ENCODE measurements around the gene DUSP18. TPM values are rescaled to one million over a fixed set of nuclear protein-coding genes. Genes with fewer than 3 reads are reported as not detected.
"Not testable (repeated sequence)": the region's sequence is repeated elsewhere in the genome, so short reads cannot be mapped to it uniquely, and the experiment has no call there.

The DUSP18 gene
- polyA plus RNA-seq, 1 donor = 4.2 TPM

DNA sequence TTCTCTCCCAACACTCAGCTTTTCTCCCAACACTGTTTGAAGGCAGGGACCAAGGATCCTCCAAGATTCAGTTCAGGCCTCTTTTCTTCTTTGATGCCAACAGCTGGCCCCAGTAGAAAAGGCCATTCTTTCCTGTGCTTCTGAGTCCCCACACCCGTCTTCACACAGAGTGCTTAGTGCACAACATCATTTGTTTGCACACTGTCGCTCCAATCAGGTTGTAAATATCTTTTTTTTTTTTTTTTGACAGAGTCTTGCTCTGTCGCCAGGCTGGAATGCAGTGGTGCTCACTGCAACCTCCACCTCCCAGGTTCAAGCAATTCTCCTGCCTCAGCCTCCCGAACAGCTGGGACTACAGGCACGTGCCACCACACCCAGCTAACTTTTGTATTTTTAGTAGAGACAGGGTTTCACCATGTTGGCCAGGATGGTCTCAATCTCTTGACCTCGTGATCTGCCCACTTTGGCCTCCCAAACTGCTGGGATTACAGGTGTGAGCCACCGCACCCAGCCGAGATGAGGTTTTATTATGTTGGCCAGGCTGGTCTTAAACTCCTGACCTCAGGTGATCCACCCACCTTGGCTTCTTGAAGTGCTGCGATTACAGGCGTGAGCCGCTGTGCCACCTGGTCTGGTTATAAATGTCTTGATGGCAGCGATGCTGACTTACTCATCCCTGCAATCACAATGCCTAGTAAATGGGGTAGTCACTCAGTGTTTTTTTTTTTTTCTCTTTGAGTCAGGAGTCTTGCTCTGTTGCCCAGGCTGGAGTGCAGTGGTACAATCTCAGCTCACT lies 12.4 kb upstream of the DUSP18 start:
- DNase-seq (ENCODE audit: low read depth) = not testable (repeated sequence)

DNA sequence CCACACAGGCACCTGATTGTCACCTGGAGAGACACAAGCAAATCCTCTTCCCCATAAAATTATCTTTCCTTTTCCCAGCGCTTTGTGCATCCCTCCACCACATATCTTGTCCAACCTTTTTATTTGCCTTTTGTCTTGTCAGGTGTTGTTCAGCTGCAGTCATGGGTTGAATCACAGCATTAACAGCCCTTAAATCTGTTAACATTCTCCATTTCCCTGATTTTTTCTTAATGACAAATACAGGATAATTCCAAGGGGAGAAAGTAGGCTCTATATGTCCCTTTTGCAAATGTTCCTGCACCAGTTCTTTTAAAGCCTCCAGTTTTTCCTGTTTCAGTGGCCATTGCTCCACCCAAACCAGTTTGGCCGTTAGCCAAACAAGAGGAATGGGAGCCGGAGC lies 8.9 kb upstream of the DUSP18 start:
- DNase-seq (ENCODE audit: low read depth) = not testable (repeated sequence)

DNA sequence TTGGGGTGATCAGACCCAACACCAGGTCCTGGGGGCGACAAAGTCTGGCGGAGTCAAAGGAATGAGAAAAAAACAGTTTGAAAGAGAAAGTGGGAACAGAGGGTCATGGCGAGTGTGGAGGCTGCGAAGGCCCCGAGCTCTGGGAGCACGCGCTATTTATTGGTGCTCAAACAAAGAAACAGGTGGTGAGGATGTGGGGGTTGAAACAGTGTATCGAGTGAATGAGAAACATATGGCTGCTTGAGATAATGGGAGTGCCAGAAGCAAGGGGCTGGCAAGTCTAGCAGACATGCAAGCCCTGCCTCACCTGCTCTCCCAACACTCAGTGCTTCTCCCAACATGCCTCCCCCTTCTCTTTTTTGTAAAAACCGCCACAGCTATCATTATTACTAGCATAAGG lies 7.8 kb upstream of the DUSP18 start:
- DNase-seq (ENCODE audit: low read depth) = no peak

DNA sequence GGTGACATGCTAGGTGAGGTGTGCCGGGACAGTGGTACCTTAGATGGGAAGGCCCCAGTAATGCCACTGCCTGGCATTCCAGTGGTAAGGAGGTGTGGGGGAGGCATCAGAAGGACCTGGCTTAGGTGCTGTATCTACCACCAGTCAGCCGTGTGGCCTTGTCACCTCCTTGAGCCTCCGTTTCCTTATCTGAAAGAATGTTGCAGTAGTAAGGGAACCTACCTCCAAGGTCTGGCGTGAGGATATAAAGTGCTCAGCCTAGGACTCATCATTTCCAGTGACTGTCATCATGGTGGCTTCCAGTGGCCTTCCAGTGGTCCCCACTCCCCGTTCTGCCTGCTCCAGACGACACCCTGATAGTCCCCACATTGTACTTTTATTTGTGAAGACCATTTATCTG lies 6.8 kb upstream of the DUSP18 start:
- no peak for DNase-seq (ENCODE audit: low read depth)

DNA sequence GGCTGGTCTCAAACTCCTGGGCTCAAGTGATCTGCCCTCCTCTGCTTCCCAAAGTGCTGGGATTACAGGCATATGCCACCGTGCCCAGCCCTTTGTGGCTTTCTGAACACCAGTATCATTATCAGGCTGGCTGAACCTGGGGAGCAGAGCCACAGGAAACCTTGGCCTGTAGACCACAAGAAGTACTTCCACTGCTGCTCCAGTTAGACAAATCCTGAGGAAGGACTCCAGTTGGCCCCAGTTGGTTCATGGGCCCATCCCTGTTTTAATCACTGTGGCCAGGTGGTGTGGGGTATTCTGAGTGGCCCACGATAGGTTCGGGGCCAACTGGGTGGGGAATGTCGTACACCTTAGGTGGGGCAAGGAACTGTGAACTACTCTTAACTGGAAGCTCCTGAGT lies 5.5 kb upstream of the DUSP18 start:
- no peak for DNase-seq (ENCODE audit: low read depth)

DNA sequence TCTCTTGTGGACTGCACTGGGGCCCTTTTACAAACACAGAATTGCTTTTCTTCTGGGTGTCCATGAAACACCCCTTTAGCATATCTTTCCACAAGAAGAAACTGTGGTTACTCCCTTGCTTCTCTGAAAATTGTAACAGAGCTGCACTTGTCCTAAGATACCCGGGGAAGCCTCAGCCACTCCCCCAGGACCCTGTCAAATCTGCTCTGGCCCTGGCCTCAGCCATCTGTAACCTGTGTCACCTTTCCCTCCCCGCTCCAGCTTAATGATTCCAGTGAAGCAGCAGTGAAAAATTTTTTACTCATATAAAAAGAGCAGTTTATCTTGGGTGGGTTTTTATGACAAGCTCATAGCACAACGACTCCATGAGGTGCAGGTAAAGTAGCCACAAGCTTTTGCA lies 3.4 kb upstream of the DUSP18 start:
- DNase-seq (ENCODE audit: low read depth) = no peak

DNA sequence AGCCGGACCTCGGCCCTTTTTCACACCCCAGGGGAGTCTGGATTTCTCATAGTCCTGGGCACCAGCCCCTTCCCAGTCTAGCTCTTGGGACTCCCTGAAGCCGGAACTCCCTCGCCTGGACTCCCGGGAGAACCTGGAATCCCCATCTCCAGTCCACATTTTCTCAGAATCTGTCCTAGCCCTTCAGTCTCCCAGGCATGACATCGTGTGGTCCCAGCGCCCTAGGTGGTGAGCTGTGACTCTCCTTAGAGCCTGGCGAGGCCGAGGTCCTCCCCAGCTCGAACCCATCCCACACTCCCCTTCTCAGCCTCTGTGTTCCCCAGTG lies 673 bp upstream of the DUSP18 start:
- DNase-seq (ENCODE audit: low read depth) = no peak

DNA sequence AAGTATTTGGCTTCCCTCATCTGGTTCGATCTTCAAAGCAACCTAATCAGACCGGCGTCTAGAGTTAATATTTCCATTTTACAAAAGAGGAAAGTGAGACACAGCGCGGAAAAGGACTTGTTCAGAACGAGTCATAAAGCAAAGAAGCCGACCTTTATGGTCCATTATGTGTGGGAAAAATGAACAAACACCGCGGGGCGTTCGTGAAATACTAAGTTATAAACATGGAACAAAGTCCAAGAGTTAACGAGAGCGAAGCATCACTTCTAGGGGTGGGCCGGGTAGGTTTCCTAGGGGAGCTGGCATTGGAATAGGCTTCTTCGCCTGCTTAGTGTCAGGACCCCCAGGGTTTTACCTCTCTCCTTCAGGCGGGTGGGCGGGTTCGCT lies 575 bp downstream of the DUSP18 start:
- DNase-seq (ENCODE audit: low read depth) = no peak

DNA sequence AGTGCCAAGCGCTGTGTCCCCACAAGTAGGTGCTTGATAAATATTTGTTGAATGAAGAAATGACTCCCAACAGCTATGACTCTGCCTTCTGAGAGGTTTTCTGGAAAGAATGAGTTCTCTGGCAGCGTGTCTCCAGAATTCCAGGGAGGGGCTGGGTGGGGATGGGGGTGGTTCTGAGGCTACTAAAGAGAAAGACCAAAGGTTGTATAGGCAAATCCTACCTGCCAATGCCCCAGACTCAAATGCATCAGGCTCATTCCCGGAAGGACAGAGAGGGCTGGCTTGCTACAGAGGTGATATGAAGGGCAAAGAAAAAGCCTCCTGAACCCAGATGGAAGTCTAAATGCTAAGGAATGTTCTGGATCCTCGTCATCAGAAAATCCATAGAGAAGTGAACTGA lies 1.9 kb downstream of the DUSP18 start:
- DNase-seq (ENCODE audit: low read depth) = no peak

DNA sequence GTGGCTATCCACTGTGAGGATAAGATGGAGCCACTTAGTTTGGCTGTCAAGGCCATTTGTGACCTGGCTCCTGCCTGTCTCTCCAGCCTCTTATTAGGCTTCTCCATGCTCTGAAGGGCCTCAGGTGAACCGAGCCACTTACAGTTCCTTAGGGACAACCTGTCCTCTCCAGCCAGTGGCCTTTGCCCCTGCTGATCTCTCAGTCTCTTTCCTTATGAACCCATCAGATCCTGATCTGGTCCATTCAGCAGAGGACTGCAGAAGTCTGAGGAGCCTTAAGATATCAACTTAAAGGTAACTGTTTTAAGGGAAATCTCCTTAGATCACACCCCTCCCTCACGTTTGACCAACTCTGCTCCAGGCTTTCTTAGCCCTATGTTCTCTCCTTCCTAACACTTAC lies 2.4 kb downstream of the DUSP18 start:
- no peak for DNase-seq (ENCODE audit: low read depth)

DNA sequence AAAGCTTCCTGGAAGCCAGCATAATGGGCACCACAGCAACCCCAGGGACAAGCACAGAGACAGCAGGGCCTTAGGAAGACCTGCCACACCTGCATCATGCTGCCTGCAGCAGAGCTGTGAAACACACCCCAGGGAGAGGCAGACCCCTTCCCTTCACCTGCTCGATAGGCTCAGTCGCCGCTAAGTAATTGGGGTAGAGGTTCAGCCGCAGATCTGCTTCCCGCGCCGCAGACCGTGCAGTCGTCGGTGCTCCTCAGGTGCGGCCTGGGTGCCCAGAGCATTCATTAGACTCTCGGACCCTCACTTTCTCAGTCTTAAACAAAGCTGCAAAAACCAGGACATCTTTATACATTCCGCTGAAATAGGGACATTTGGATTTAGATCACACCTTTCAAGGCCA lies 2.9 kb downstream of the DUSP18 start:
- DNase-seq (ENCODE audit: low read depth) = no peak

DNA sequence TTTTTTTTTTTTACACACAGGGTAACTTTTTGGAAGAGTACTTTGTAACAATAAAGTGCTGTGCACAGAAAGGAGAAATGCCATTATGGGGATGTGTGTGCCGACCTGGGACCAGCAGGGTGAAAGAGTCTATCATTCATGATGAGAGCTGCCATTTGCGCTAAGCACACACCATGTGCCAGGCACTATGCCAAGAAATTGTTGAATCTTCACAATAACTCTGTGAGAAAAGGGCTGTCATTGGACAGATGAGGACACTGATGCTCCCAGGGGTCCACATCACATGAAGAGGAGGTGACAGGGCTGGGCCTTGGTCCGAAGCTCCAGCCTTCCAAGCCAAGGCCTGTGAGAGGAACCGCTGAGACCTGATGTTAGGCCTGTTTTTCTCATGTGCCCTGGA lies 5.6 kb downstream of the DUSP18 start:
- DNase-seq (ENCODE audit: low read depth) = no peak

DNA sequence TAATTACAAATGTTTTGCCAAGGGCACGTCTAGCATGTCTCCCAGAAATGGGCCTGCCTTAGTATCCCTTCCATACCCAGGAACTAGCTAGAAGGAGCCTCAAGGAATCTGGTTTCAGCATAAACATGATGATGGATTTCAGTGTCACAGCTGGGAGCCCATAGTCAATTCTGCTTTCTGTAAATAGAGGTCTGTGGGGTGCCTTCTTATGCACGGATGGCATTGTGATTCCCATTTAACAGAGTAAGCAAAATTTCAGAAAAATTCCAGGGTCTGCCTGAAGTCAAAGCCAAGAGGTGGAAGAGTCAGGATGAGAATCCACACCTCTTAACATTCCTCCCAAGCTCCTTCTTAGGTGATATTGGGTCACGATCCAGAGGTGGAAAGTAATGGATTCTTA lies 12.1 kb downstream of the DUSP18 start:
- no peak for DNase-seq (ENCODE audit: low read depth)

DNA sequence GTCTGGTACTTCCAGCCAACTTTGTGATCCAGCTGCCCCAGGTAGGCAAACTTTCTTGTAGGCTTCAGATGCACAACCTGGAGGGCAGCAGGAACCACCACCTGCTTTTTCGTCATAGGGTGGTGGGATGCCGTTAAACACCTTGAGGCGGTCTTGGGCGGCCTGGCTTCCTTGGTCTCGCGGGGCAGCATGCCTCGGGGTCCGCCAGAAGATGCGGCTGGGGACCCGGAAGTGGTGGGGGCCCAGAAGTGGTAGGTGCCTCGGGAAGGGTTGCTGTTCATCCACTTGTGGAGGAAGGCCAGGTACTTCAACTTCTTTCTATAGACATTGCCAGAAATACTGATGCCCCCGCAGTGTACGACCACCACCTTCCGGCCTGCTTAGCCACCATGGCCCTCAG lies 13.3 kb downstream of the DUSP18 start:
- DNase-seq (ENCODE audit: low read depth) = no peak

DNA sequence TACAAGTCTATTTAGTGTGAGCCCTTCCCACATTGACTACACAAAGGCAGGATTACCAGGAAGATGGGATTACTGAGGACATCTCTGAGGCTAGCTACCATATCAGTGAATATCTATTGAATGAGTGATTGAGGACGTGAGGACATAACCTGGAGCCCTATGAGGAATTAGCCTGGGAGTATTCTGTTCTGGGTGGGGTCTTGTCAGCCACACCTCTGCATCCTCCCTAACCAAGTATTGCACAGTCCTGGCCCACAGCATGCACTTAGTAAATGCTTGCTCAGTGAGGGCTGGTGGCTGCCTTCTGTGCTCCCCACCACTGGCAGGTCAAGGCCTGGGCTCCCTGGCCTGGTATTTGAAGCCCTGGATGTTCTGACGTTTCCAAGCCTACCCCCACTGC lies 14.8 kb downstream of the DUSP18 start:
- no peak for DNase-seq (ENCODE audit: low read depth)

DNA sequence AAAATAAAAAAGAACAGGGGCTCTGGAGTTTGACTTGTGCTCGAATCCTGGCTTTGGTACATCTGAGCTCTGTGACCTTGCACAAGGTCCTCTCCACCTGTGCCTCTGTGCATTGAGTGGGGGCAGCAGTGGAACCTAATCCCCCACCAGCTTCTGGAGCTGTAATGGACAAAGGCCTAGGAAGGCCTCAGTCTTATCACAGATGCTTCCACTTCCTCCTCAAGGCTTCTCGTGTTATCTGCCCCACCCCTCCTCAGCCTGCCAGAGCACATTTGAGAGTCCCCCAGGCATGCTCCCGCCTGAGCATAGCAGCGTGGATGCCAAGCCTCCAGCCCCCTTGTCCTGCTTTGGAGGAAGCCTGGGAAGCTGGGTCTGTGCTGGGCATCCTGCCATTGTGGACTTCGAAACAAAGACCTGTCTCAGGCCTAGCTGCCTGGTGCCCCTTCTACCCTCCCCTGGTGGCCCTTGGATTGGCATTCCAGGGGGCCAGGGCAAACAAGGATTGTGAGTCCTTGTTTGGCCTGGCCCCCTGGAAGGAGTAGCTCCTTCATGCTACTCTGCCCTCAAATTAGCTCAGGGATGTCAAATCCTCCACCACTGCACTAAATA lies 17.1 kb downstream of the DUSP18 start:
- no peak for DNase-seq (ENCODE audit: low read depth)

DNA sequence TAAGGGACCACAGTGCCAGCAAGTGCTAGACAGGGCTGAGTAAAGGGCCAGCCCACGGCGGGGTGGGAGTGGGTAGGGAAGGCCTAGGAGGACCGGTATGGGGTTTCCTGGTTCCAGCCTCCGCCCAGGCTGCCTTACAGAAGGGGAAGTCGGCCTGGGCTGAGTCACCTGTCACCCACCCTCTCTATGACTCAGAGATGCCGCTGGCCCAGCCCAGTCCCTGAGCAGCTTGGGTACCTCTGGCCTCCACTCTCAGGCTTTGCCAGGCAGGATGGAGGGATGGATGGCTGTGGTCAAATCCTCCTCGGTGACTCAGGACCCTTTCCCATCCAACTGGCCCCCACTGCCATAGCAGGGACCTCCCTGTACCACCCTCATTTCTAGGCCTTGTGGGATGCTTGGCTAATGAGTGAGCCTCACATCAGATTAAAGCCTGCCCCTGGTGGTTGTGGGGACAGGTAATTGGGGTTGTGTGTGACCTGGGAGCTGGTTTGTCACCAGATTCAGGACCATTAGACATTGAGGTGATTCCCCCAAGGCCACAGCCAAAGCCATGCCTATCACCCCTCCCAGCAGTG lies 18.2 kb downstream of the DUSP18 start:
- no peak for DNase-seq (ENCODE audit: low read depth)

DNA sequence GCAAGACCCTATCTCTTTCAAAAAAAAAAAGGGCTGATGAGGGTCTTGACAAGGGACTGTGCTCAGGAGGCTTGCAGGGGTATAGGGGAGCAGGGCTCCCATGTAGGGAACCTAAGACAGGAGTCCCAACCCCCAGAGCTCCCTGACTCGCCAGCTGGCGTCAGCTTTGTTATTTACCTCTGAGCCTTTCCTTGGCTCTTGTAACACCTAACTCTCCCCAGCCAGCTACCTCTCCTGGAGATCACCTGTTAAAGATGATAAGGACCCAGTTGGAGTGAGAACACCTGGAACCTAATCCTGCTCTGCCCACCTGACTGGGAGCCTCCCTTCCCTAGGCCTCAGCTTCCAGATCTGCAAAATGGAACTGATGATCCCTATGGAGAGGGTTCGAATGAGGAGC lies 18.9 kb downstream of the DUSP18 start:
- DNase-seq (ENCODE audit: low read depth) = no peak

DNA sequence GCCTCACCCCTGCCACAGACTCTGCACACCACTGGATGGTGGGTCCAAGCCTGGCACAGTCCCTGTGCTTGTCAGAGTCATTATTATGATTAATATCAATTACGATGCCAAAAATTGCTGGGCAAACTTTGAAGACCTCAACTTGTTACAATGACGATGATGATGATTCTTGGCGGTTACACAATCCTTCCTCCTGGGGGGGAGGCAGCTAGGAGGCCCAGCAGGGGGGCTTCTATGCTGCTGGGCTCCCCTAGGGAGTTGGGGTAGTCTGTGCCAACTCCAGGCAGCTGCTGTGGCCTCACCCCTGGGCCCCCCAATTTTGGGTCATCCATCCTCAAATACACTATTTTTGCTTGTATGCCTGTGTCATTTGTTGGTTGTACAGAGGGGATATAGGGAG lies 20.1 kb downstream of the DUSP18 start:
- no peak for DNase-seq (ENCODE audit: low read depth)

DNA sequence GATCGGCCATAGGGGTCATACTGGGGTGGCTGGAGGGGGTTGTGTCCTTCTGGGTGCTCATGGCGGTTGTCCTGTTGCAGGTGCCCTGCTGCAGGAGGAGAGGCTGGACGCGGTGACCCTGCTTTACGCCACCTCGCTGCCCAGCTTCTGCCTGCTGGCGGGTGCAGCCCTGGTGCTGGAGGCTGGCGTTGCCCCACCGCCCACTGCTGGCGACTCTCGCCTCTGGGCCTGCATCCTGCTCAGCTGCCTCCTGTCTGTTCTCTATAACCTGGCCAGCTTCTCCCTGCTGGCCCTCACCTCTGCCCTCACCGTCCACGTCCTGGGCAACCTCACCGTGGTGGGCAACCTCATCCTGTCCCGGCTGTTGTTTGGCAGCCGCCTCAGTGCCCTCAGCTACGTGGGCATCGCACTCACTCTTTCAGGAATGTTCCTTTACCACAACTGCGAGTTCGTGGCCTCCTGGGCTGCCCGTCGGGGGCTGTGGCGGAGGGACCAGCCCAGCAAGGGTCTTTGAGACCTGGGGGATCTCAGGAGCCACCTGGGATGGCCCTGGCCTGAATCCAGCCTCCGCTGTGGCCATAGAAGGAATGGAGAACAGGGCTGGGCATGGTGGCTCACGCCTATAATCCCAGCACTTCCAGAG lies 21.0 kb downstream of the DUSP18 start:
- no peak for DNase-seq (ENCODE audit: low read depth)

DNA sequence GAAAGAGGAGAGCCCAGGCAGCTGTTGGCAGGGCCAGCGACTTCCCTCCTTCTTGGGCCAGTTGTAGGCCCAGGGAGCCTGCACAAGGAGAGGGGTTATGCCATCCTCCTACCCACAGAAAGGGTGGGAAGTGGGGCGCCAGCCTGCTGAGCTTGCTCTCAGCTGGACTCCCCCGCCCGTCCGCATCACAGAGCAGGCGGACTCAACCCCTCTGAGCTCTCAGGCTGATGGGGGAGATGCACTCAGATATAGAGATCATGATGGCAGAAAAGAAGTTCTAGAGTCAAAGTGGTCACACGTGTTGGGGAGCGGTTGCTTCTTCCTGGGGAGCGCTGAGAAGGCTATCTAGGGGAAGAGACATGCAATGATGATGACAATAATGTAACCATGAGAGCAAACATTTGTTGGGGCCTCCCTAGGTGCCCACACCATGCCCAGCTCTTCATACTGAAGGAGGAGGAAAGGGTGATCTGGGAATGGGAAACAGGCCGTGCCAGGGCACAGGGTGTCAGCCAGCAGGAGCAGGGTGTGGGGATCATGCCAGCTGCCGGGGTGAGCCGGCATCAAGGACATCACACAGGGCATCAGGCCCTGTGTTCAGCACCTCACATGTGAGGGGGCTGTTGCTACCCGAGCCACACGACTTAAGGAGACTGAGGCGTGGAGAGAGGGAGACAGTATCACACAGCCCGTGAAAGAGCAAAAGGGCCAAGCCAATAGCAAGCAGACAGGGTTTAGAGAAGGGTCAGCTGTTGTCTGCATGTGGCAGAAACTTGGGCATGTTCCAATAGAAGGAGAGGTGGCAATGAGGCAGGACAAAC lies 24.4 kb downstream of the DUSP18 start:
- DNase-seq (ENCODE audit: low read depth) = no peak

DNA sequence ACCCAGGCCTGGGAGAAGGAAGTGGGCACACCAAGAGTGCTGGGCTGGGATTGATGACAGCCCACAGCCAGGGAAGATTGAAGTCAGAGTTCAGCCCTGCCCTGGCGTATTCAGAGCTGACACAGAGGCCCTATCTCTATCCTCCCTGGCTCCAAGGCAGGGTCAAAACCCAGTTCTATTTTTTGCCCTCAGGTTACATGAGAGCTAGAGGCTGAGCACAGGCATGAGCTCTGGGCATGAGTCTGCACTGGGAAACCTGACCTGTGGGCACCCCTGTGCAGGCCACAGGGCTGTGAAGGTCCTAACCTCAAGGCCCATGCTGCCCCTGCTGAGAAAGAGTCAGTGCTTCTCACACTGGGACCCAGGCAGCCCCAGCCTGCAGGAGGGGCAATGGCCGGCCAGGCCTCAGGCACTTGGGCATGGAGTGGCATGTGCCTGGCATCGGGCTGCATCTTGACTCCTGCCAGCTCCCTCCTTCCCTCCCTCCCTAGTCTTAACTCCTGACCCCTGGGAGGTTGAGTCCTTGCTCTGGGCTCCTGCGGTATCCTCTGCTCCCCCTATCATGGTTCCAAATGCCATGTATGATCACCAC lies 26.7 kb downstream of the DUSP18 start:
- DNase-seq (ENCODE audit: low read depth) = no peak

All from forelimb muscle (tissue), 1 donor.